SK-N-SH (cell line): ENCODE results near the gene ZNF444.
A peak's percentile ranks its signal among the peaks of the same experiment; 100 is the strongest.

Experiments used
- FOXM1 ChIP-seq: IDR thresholded peaks from 2 replicates; pipeline ENCODE4 v1.4.0; 2012; ENCODE audit warnings: low read depth, mild to moderate bottlenecking
- GATA2 ChIP-seq: sonication (generic); formaldehyde crosslinking; IDR thresholded peaks from 2 replicates; pipeline ENCODE4 v1.5.0; 2020; ENCODE audit warnings: mild to moderate bottlenecking, missing genetic modification reagents
- TF ChIP-seq, protein P1 (sequence below): fragments of 200-600 bp; sonication (generic); IDR thresholded peaks from 2 replicates; pipeline ENCODE4 v1.6.1; 2017; ENCODE audit warnings: antibody characterized with exemption, mild to moderate bottlenecking, moderate library complexity
- TF ChIP-seq, protein P2 (sequence below): IDR thresholded peaks from 2 replicates; pipeline ENCODE4 v1.6.1; 2012; ENCODE audit warnings: mild to moderate bottlenecking, low read depth, low read length, moderate library complexity

DNA sequence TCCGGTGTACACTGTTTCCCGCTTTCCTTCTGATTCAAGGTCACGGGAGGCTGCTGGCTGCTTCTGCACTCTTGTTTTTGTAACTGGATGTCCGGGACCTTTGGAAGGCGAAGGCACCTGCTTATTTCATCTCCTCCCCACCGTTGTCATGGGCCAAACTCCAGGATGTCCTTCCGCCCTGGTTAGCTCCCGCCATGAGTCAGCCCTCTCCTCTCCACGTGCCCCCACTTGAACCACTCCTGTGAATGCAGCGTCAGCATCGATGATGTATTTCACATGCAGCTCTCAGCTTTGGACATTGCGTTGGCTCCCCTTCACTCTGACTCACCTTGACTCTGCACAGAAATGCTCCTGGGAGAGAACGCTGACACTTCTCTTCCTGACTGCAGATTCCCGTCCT lies 29.2 kb downstream of the ZNF444 start:
- TF ChIP-seq, protein P1, sequence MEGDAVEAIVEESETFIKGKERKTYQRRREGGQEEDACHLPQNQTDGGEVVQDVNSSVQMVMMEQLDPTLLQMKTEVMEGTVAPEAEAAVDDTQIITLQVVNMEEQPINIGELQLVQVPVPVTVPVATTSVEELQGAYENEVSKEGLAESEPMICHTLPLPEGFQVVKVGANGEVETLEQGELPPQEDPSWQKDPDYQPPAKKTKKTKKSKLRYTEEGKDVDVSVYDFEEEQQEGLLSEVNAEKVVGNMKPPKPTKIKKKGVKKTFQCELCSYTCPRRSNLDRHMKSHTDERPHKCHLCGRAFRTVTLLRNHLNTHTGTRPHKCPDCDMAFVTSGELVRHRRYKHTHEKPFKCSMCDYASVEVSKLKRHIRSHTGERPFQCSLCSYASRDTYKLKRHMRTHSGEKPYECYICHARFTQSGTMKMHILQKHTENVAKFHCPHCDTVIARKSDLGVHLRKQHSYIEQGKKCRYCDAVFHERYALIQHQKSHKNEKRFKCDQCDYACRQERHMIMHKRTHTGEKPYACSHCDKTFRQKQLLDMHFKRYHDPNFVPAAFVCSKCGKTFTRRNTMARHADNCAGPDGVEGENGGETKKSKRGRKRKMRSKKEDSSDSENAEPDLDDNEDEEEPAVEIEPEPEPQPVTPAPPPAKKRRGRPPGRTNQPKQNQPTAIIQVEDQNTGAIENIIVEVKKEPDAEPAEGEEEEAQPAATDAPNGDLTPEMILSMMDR = no peak
- TF ChIP-seq, protein P2, sequence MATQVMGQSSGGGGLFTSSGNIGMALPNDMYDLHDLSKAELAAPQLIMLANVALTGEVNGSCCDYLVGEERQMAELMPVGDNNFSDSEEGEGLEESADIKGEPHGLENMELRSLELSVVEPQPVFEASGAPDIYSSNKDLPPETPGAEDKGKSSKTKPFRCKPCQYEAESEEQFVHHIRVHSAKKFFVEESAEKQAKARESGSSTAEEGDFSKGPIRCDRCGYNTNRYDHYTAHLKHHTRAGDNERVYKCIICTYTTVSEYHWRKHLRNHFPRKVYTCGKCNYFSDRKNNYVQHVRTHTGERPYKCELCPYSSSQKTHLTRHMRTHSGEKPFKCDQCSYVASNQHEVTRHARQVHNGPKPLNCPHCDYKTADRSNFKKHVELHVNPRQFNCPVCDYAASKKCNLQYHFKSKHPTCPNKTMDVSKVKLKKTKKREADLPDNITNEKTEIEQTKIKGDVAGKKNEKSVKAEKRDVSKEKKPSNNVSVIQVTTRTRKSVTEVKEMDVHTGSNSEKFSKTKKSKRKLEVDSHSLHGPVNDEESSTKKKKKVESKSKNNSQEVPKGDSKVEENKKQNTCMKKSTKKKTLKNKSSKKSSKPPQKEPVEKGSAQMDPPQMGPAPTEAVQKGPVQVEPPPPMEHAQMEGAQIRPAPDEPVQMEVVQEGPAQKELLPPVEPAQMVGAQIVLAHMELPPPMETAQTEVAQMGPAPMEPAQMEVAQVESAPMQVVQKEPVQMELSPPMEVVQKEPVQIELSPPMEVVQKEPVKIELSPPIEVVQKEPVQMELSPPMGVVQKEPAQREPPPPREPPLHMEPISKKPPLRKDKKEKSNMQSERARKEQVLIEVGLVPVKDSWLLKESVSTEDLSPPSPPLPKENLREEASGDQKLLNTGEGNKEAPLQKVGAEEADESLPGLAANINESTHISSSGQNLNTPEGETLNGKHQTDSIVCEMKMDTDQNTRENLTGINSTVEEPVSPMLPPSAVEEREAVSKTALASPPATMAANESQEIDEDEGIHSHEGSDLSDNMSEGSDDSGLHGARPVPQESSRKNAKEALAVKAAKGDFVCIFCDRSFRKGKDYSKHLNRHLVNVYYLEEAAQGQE = peak; percentile 44; the same call in 1 of the 2 replicates
- TF ChIP-seq FOXM1 (no peak), GATA2 (CRISPR knock-in tag) (no peak)
